ENCODE data around the gene TOMM70.

GRCh38 chr3:100316641-100317069, 84.2 kb downstream of the TOMM70 start:
- peak; percentile 66 for TF ChIP-seq CTCF (IDR thresholded peaks at IDR 0.05; ENCODE audit: low read length)
- TF ChIP-seq EZH2 (IDR thresholded peaks at IDR 0.05; ENCODE audit: borderline replicate concordance, low read length) = no peak
